A172 (cell line): ENCODE data around the gene CMPK2. TPM values are rescaled to one million over a fixed set of nuclear protein-coding genes. Genes with fewer than 3 reads are reported as not detected.

Experiments used
- DNase-seq: peaks from one replicate; pipeline ENCODE4 v3.0.0-alpha.2; 2015; ENCODE audit warnings: low spot score
- total RNA-seq: library from RNA; depleted of rRNA; stranded (reverse); fragments of >200 nt; shearing (Covaris generic); gene quantifications from 2 replicates; pipeline ENCODE4 v1.2.3, GENCODE V29; 2014; rRNA removed

The CMPK2 gene
- total RNA-seq, 1 experiment from 2014 or later = 12.7 TPM

- no peak for DNase-seq
Observed at GRCh38 chr2:6812857-6813530, 52.7 kb downstream of the CMPK2 start.

GRCh38 chr2:6810961-6811360 lies 54.7 kb downstream of the CMPK2 start:
- no peak for DNase-seq

- no peak for DNase-seq
Observed at GRCh38 chr2:6808426-6808825, 57.3 kb downstream of the CMPK2 start.

- no peak for DNase-seq
Observed at GRCh38 chr2:6806604-6807003, 59.1 kb downstream of the CMPK2 start.

GRCh38 chr2:6800553-6800952 lies 65.2 kb downstream of the CMPK2 start:
- peak; percentile 75 for DNase-seq

Other genes with a start within 250 kb of the CMPK2 start
- gene RSAD2, start 11.9 kb upstream of the CMPK2 start, total RNA-seq = 2.8 and 3.5 TPM in 2 replicates
- 11.4 and 12.3 TPM in 2 replicates for gene RNF144A, start 51.5 kb upstream of the CMPK2 start, total RNA-seq